ENCODE results near the gene STX8. TPM values are rescaled to one million over a fixed set of nuclear protein-coding genes. Genes with fewer than 3 reads are reported as not detected.
"Not testable (repeated sequence)": the region's sequence is repeated elsewhere in the genome, so short reads cannot be mapped to it uniquely, and the experiment has no call there.

Gene STX8
- total RNA-seq, 1 donor from 2014 or later = 57.8 TPM

DNA sequence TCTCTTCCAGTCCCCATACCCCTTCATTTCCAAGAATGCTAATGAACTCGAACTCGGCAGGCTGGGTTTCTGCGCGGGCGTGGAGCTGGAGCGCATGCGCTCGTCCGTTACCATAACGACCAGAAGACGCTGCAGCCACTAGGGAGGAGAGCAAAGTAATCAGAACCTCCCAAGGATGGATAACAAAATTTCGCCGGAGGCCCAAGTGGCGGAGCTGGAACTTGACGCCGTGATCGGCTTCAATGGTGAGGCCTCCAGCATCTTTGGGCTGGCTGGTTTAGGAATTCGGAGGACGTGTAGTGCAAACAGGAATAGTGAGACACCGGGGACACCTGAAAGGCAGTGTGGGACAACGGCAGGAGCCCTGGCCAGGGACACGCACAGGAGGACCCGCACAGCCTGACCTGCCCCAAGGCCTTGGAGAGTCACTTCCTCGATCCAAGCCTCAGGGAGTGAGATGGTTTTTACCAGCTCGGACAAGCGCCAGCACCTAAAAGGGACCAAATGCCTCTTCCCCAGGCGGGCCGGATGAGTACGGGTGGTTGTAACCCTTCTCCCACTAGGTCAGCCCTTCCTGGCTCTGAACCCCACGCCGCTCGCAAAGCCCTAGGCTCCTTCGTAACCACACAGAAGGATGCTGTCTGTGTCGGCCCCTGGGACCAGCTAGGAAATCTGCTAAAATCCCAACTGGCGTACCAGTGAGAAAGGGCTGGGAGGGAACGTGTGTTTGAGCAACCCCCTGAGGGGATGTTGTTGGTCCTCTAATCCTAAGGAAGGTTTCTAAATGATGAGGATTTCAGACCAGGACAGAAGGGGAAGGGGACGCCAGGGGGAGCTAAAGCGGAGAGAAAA is 1.1 kb upstream of the STX8 start, which contains the start of gene CFAP52:
TSS of gene CFAP52 (plus strand) at position 122 of the 852 bp plus-strand sequence. CDS start at position 176, 54 bp downstream.
- H3K27me3 ChIP-seq (ENCODE audit: low read depth) = no peaks in the 10 kb centered on the region
- H3K27ac ChIP-seq = peak within 1 kb of the TSS; percentile 64
- H3K4me3 ChIP-seq = peak within 1 kb of the TSS; percentile 81
- H3K4me1 ChIP-seq = peaks cover 38% of the 10 kb centered on the region
- ATAC-seq (peak; percentile 87 to 95), DNase-seq (peak; percentile 80)
- TF ChIP-seq, protein P1, sequence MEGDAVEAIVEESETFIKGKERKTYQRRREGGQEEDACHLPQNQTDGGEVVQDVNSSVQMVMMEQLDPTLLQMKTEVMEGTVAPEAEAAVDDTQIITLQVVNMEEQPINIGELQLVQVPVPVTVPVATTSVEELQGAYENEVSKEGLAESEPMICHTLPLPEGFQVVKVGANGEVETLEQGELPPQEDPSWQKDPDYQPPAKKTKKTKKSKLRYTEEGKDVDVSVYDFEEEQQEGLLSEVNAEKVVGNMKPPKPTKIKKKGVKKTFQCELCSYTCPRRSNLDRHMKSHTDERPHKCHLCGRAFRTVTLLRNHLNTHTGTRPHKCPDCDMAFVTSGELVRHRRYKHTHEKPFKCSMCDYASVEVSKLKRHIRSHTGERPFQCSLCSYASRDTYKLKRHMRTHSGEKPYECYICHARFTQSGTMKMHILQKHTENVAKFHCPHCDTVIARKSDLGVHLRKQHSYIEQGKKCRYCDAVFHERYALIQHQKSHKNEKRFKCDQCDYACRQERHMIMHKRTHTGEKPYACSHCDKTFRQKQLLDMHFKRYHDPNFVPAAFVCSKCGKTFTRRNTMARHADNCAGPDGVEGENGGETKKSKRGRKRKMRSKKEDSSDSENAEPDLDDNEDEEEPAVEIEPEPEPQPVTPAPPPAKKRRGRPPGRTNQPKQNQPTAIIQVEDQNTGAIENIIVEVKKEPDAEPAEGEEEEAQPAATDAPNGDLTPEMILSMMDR (IDR thresholded peaks at IDR 0.05) = peak; percentile 62
- no peaks in the 10 kb centered on the region for H3K9me3 ChIP-seq
- intact Hi-C loops (cut with DNase I) = no loop called here
- H3K36me3 ChIP-seq = no peaks in the 10 kb centered on the region

DNA sequence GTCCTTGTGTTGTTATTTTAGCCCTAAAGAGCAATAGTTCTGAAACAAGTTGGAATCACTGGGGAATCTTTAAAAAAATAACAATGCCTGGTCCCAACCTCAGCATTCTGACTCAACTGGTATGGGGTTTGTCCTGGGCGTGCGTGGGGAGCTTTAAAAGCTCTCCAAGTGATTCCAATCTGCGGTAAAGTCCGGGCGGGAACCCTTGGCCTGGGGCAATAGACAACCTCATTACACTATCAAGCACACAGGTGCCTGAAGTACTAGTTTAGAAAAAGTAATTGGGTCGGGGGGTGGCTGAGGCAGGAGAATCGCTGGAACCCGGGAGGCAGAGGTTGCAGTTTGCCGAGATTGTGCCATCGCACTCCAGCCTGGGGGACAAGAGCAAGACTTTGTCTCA is 4.4 kb downstream of the STX8 start:
- Histone ChIP-seq H3K4me1 (peaks cover 24% of the 10 kb centered on the region), H3K9me3 (no peaks in the 10 kb centered on the region), H3K27ac (no peak overlapping the region), H3K4me3 (no peak overlapping the region), H3K36me3 (peaks cover 44% of the 10 kb centered on the region), H3K27me3 (ENCODE audit: low read depth) (no peaks in the 10 kb centered on the region)
- ATAC-seq (no peak), DNase-seq (no peak)
- intact Hi-C loops (cut with DNase I) = no loop called here
- TF ChIP-seq, protein P1 (IDR thresholded peaks at IDR 0.05) = no peak

DNA sequence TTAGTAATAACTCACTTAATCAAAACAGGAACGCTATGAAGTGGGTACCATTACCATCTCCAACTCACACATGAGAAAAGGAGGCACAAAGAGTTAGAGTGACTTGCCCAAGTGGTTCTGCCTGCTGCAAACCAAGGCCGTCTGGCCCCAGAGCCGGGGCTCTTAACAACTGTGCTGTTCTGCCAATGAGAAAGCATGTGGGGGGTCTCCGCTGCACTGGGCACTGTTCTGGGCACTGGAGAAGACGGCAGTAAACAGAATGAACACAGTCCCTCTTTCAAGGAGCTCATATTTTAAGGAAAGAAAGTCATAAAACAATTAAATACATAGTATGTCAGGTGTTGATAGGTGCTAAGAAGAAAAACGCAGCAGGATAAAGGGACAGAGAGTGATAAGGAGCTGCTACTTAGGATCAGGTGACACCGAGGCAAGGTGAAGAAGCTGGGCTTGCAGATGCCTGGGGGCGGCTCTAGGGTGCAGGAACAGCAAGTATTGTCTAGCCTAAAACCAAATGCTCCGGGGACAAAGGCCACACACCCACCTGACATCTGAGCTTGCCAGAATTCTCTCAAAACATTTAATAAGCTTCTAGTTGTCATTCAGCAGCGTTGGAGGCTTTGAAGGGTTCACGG is 6.5 kb downstream of the STX8 start:
- H3K4me1 ChIP-seq = peaks cover 16% of the 10 kb centered on the region
- TF ChIP-seq, protein P1 (IDR thresholded peaks at IDR 0.05) = no peak
- no peak overlapping the region for H3K27ac ChIP-seq
- H3K9me3 ChIP-seq = no peaks in the 10 kb centered on the region
- DNase-seq (no peak), ATAC-seq (no peak)
- intact Hi-C loops (cut with DNase I) = no loop called here
- H3K27me3 ChIP-seq (ENCODE audit: low read depth) = no peaks in the 10 kb centered on the region
- H3K4me3 ChIP-seq = no peak overlapping the region
- peaks cover 45% of the 10 kb centered on the region for H3K36me3 ChIP-seq

DNA sequence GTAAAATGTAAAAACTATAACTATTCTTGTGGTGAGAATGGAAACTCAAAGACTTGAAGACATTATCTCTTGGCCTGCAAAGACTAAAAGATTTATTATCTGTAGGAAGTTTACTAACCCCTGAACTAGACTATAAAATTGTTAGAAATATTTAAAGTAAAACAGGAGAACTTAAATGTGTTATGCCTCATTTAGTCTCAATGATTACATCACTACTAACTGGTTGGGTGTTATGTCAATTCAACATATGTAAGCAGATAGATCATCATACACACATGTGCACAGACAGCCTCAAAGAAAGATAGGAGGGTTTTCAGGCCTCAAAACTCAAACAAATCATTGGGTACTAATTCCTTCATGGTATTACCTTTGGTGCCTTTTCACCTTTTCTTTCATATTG is 7.6 kb downstream of the STX8 start:
- H3K36me3 ChIP-seq = peaks cover 45% of the 10 kb centered on the region
- TF ChIP-seq, protein P1 (IDR thresholded peaks at IDR 0.05) = no peak
- no peak overlapping the region for H3K27ac ChIP-seq
- DNase-seq (no peak), ATAC-seq (no peak)
- no peaks in the 10 kb centered on the region for H3K9me3 ChIP-seq
- peaks cover 6% of the 10 kb centered on the region for H3K4me1 ChIP-seq
- intact Hi-C loops (cut with DNase I) = no loop called here
- H3K27me3 ChIP-seq (ENCODE audit: low read depth) = no peaks in the 10 kb centered on the region
- no peak overlapping the region for H3K4me3 ChIP-seq

DNA sequence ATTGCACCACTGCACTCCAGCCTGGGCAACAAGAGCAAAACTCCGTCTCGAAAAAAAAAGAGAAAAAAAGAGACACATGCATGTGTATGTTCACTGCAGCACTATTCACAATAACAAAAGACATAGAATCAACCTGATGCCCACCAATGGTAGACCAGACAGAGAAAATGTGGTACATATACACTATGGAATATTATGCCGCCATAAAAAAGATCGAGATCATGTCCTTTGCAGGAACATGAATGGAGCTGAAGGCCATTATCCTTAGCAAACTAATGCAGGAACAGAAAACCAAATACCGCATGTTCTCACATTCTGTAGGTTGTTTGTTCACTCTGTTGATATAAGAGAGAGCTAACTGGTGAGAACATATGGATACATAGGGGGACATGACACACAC is 8.9 kb downstream of the STX8 start:
- ATAC-seq; intact Hi-C loops (cut with DNase I): not testable (repeated sequence)

DNA sequence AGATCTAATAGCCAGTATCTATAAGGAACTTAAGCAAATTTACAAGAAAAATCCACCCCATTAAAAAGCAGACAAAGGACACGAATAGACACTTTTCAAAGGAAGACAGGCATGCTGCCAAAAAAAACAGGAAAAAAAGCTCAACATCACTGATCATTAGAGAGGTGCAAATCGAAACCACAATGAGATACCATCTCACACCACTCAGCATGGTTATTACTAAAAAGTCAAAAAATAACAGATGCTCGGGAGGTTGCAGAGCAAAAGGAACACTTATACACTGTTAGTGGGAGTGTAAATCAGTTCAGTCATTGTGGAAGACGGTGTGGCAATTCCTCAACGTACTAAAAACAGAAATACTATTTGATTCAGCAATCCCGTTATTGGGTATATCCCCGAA is 9.6 kb downstream of the STX8 start:
- Histone ChIP-seq H3K4me1 (peaks cover 6% of the 10 kb centered on the region), H3K27ac (no peak overlapping the region), H3K27me3 (ENCODE audit: low read depth) (no peaks in the 10 kb centered on the region), H3K9me3 (no peaks in the 10 kb centered on the region), H3K36me3 (peaks cover 45% of the 10 kb centered on the region), H3K4me3 (no peak overlapping the region)
- DNase-seq (no peak), ATAC-seq (no peak)
- TF ChIP-seq, protein P1 (IDR thresholded peaks at IDR 0.05) = no peak
- intact Hi-C loops (cut with DNase I) = no loop called here

More for the DNA sequence above, 8.9 kb downstream of the STX8 start:
- H3K36me3 ChIP-seq = peaks cover 45% of the 10 kb centered on the region
- not testable (repeated sequence) for H3K4me1 ChIP-seq; H3K27me3 ChIP-seq (ENCODE audit: low read depth); H3K9me3 ChIP-seq; H3K4me3 ChIP-seq; DNase-seq; H3K27ac ChIP-seq

Measured in lower lobe of right lung (tissue), 2 donors.